MM.1S (cell line): Measurements from ENCODE around the gene SLC43A1.

ENCODE experiments used
- EZH2 ChIP-seq: fragments of 300-600 bp; sonication (generic); optimal IDR thresholded peaks from 2 replicates; pipeline ENCODE3; 2017; ENCODE audit warnings: low read depth, mild to moderate bottlenecking, antibody characterized with exemption, low read length, mixed read lengths
- EZH2phosphoT487 ChIP-seq: fragments of 300-600 bp; sonication (generic); IDR thresholded peaks from 2 replicates; pipeline ENCODE4 v1.6.1; 2018; ENCODE audit warnings: antibody characterized with exemption, low read length
- TF ChIP-seq, protein P1 (sequence below): fragments of 300-600 bp; sonication (generic); IDR thresholded peaks from 2 replicates; pipeline ENCODE4 v1.5.1; 2016; ENCODE audit warnings: antibody characterized with exemption, low read length, mixed read lengths

- TF ChIP-seq, protein P1, sequence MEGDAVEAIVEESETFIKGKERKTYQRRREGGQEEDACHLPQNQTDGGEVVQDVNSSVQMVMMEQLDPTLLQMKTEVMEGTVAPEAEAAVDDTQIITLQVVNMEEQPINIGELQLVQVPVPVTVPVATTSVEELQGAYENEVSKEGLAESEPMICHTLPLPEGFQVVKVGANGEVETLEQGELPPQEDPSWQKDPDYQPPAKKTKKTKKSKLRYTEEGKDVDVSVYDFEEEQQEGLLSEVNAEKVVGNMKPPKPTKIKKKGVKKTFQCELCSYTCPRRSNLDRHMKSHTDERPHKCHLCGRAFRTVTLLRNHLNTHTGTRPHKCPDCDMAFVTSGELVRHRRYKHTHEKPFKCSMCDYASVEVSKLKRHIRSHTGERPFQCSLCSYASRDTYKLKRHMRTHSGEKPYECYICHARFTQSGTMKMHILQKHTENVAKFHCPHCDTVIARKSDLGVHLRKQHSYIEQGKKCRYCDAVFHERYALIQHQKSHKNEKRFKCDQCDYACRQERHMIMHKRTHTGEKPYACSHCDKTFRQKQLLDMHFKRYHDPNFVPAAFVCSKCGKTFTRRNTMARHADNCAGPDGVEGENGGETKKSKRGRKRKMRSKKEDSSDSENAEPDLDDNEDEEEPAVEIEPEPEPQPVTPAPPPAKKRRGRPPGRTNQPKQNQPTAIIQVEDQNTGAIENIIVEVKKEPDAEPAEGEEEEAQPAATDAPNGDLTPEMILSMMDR: no peak
- TF ChIP-seq EZH2phosphoT487: no peak
- no peak for TF ChIP-seq EZH2
Observed at GRCh38 chr11:57460758-57461749, 54.4 kb downstream of the SLC43A1 start.
